NB4 (cell line): Measurements from ENCODE around the gene HOTAIR.

Source experiments
- CTCF ChIP-seq: IDR thresholded peaks from one replicate; pipeline ENCODE4 v1.5.1; 2012; ENCODE audit warnings: low read depth, low read length
- MAX ChIP-seq: IDR thresholded peaks from 2 replicates; pipeline ENCODE4 v1.6.1; 2011; ENCODE audit warnings: low read depth, low read length

GRCh38 chr12:53998900-53999236 lies 24.1 kb upstream of the HOTAIR start:
- TF ChIP-seq MAX (no peak), CTCF (no peak)
